ENCODE data around the gene EXOC5.

- TF ChIP-seq CTCF (IDR thresholded peaks at IDR 0.05) = no peak
- no peak for TF ChIP-seq POLR2A (IDR thresholded peaks at IDR 0.05)
- TF ChIP-seq EP300 (IDR thresholded peaks at IDR 0.05) = no peak
Measured at GRCh38 chr14:57299511-57299910, 30.8 kb upstream of the EXOC5 start.

Data from suprapubic skin (tissue), 3 donors.